Astrocyte (in vitro differentiated cells and primary cell): ENCODE results near the gene CCDC81.

ENCODE experiments used
- EZH2 ChIP-seq: IDR thresholded peaks from 2 replicates; pipeline ENCODE4 v1.6.1; 2012; ENCODE audit warnings: mild to moderate bottlenecking, low read length, inconsistent platforms; ENCODE audit not compliant: insufficient read depth
- TF ChIP-seq, protein P1 (sequence below): IDR thresholded peaks from 2 replicates; pipeline ENCODE4 v1.5.1; 2011; ENCODE audit warnings: low read depth, mild to moderate bottlenecking, inconsistent platforms, low read length, moderate library complexity; ENCODE audit not compliant: insufficient read depth

GRCh38 chr11:86341382-86341781 lies 33.3 kb upstream of the CCDC81 start:
- TF ChIP-seq, protein P1, sequence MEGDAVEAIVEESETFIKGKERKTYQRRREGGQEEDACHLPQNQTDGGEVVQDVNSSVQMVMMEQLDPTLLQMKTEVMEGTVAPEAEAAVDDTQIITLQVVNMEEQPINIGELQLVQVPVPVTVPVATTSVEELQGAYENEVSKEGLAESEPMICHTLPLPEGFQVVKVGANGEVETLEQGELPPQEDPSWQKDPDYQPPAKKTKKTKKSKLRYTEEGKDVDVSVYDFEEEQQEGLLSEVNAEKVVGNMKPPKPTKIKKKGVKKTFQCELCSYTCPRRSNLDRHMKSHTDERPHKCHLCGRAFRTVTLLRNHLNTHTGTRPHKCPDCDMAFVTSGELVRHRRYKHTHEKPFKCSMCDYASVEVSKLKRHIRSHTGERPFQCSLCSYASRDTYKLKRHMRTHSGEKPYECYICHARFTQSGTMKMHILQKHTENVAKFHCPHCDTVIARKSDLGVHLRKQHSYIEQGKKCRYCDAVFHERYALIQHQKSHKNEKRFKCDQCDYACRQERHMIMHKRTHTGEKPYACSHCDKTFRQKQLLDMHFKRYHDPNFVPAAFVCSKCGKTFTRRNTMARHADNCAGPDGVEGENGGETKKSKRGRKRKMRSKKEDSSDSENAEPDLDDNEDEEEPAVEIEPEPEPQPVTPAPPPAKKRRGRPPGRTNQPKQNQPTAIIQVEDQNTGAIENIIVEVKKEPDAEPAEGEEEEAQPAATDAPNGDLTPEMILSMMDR: no peak
- no peak for TF ChIP-seq EZH2
